SK-N-MC (cell line): ENCODE data around the gene CALY.

Experiments
- DNase-seq: peaks from one replicate; pipeline ENCODE4 v3.0.0-alpha.2; 2011; ENCODE audit warnings: low read depth, low spot score
- H3K27ac ChIP-seq: fragments of 200-600 bp; sonication (generic); 2 replicates; pipeline ENCODE4 v1.5.1; 2016; ENCODE audit warnings: mixed run types
- H3K36me3 ChIP-seq: fragments of 200-600 bp; sonication (generic); 2 replicates; pipeline ENCODE4 v1.6.1; 2017; ENCODE audit warnings: antibody characterized with exemption, low read length, mixed read lengths; ENCODE audit not compliant: insufficient read depth
- H3K4me3 ChIP-seq: fragments of 200-600 bp; sonication (generic); 2 replicates; pipeline ENCODE4 v1.5.1; 2016
- H3K9ac ChIP-seq: fragments of 200-600 bp; sonication (generic); 2 replicates; pipeline ENCODE4 v1.8.0; 2017; ENCODE audit warnings: mixed run types, mixed read lengths; ENCODE audit not compliant: insufficient read length
- H3K9me3 ChIP-seq: fragments of 200-600 bp; sonication (generic); 2 replicates; pipeline ENCODE4 v1.6.1; 2017; ENCODE audit warnings: low read depth, mild to moderate bottlenecking, antibody characterized with exemption, low read length, moderate library complexity, mixed read lengths
- EZH2 ChIP-seq: fragments of 200-600 bp; sonication (generic); IDR thresholded peaks from one replicate; pipeline ENCODE4 v1.6.1; 2017; ENCODE audit warnings: antibody characterized with exemption
- FOXP2 ChIP-seq: optimal IDR thresholded peaks from 2 replicates; pipeline ENCODE3; 2011; ENCODE audit warnings: mild to moderate bottlenecking, moderate library complexity; ENCODE audit not compliant: insufficient read depth; ENCODE audit errors: extremely low read length, control extremely low read depth
- POLR2AphosphoS5 ChIP-seq: IDR thresholded peaks from 2 replicates; pipeline ENCODE4 v1.6.1; 2012; ENCODE audit warnings: mild to moderate bottlenecking, low read depth, low read length, borderline replicate concordance

The CALY gene

DNA sequence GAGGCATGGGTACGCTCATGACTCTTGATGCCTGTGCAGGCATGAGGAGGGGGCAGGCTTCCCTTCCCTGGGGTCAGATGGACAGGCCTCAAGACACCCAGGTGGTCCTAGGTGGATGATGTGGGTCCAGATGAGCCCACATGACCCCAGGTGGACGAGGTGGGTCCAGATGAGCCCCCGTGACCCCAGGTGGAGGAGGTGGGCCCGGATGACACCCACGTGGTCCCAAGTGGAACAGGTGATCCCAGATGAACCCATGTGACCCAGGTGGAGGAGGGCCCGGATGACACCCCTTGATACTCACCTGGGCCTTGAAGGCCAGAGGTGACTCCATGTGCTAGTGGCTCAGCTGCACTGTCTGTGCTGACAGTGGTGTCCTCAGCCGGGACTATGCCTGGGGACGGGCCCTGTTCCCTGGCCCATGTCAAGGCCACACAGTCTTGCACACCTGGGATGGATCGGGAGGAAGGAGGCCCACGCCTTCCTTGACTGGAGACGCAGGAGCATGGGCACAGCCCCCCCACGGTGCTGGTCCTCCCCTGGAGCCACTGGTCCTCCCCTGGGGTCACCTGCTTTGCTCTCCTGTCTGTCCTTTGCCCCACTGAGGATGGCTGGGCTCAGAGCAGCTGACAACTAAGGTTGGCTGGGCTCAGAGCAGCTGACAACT, 13.7 kb upstream of the CALY start:
- Histone ChIP-seq H3K27ac (no peak overlapping the region), H3K36me3 (no peaks in the 10 kb centered on the region), H3K9me3 (no peaks in the 10 kb centered on the region), H3K9ac (no peak overlapping the region), H3K4me3 (no peak overlapping the region)
- TF ChIP-seq EZH2 = no peak
- no peak for TF ChIP-seq POLR2AphosphoS5
- TF ChIP-seq FOXP2 = no peak
- no peak for DNase-seq

DNA sequence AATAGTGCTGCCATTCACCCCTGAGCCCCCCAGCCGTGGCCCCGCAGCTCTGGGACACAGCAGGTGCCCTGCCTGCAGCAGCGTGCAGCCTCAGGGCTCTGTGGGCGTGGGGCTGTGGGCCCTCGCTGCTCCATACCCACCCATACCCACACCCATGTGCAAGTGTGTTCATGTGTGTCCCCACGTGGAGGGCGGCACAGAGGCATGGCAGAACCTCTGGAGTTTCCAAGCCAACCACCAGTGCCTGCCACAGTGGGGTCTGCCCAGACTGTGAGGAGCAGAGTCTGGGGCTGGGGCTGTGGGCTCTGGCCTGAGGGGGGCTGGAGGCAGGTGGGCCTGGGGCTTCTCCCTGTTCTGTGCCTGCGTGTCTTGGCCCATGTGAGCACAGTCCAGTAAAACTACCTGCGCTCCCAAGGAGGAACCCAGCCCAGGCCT, 12.9 kb upstream of the CALY start:
- H3K4me3 ChIP-seq = no peak overlapping the region

DNA sequence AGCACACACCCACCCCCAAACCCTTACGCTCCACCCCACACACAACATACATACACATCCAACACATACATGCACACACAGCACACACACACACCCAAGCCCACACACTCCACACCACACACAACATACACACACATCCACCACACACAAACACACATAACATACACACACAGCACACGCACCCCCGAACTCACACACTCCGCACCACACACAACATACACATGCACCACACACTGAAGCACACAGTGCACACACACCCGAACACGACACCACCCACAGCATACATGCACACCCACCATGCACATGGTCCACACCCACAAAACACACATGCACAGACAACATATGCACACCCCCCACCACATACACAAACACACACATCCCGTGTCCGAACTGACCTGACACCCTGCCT, 12.5 kb upstream of the CALY start:
- H3K27ac ChIP-seq = no peak overlapping the region
- TF ChIP-seq FOXP2 (no peak), EZH2 (no peak), POLR2AphosphoS5 (no peak)
- no peak for DNase-seq
- H3K9me3 ChIP-seq = no peaks in the 10 kb centered on the region
- no peaks in the 10 kb centered on the region for H3K36me3 ChIP-seq
- no peak overlapping the region for H3K4me3 ChIP-seq
- no peak overlapping the region for H3K9ac ChIP-seq

More for the DNA sequence above, 12.9 kb upstream of the CALY start:
- DNase-seq = no peak
- no peak overlapping the region for H3K9ac ChIP-seq
- no peak overlapping the region for H3K27ac ChIP-seq
- no peaks in the 10 kb centered on the region for H3K9me3 ChIP-seq
- TF ChIP-seq EZH2 (no peak), FOXP2 (no peak), POLR2AphosphoS5 (no peak)
- no peaks in the 10 kb centered on the region for H3K36me3 ChIP-seq

DNA sequence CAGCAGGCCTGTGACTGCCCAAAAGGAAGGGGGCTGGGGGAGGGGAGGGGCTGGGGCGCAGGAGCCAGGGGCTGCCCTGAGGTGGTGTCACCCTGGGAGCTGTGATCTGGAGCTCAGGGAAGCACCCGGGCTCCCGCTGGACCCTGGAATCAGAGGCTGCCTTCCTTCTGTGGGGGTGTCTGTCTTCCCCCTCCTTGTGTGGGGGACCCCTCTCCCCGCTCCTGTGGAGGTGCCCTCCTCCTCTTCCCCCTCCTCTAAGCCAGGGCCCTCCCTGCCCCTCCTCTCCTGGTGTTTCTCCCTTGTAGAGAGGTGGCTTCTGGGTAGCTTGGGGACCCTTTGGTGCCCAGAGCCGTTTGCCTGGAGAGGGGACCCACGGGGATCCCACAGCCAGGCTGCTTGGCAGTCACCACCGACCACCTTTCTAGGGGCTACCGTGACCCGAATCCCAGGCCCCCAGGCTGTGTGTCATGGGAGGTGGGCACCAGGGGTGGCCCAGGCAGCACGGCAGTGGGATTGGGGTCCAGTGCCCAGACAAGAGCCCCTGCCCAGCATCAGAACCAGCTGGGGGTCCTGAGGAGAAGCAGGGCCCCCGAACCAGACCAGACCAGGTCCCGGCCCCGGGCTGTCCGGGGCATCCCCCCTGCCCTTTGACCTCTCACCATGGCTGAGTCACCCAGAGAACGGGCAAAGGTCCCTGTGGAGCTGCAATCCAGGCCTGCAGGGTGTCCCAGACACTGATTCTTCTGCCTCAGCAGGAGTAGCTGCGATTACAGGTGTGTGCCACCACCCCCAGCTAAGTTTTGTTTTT, 11.2 kb upstream of the CALY start:
- no peaks in the 10 kb centered on the region for H3K36me3 ChIP-seq
- no peaks in the 10 kb centered on the region for H3K9me3 ChIP-seq
- DNase-seq = no peak
- no peak overlapping the region for H3K9ac ChIP-seq
- TF ChIP-seq FOXP2 (no peak), POLR2AphosphoS5 (no peak), EZH2 (no peak)
- no peak overlapping the region for H3K27ac ChIP-seq
- H3K4me3 ChIP-seq = no peak overlapping the region

DNA sequence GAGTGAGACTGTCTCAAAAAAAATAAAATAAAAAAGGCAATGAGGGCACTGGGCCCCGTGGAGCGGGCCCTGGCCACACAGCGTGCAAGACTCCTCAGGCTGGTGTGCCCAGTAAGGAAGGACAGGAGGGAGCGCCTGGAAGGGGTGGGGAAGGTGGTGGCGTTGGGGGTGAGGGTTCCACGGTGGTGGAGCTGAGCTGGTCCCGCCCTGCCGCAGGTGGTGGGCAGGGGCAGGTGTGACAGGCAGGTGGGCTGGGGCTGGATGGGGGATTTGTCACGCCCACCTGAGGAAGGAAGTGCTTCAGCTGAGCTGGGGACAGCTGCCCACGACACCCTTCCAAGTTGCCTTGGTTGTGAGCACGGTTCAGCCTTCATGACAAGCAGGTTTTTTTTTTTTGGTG, 9.7 kb upstream of the CALY start:
- no peak for TF ChIP-seq FOXP2
- TF ChIP-seq POLR2AphosphoS5 = no peak
- no peak for TF ChIP-seq EZH2

DNA sequence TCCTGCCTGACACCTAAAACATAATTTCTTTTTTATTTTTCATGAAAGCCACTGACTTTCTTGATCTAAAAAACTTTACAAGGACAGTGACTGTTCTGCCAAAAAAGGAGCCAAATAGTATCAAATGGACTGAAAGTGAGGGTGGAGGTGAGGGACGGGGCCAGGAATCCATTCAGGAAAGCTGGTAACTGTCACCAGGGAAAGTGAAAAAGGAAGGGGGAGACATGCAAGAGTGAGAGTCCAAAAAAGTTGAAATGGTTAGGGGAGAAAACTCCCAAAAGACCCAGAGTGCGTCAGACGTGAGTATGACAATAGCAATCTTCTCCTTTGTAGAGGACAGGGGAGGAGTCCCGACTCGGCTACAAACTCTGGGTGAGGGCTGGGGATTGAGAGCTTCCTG, 7.5 kb upstream of the CALY start:
- Histone ChIP-seq H3K36me3 (no peaks in the 10 kb centered on the region), H3K9ac (no peak overlapping the region), H3K9me3 (no peaks in the 10 kb centered on the region), H3K27ac (no peak overlapping the region), H3K4me3 (no peak overlapping the region)
- DNase-seq = no peak
- no peak for TF ChIP-seq FOXP2
- no peak for TF ChIP-seq EZH2
- TF ChIP-seq POLR2AphosphoS5 = no peak

More for the DNA sequence above, 9.7 kb upstream of the CALY start:
- no peaks in the 10 kb centered on the region for H3K36me3 ChIP-seq
- no peak overlapping the region for H3K27ac ChIP-seq
- no peak overlapping the region for H3K4me3 ChIP-seq
- H3K9ac ChIP-seq = no peak overlapping the region
- H3K9me3 ChIP-seq = no peaks in the 10 kb centered on the region
- DNase-seq = no peak

DNA sequence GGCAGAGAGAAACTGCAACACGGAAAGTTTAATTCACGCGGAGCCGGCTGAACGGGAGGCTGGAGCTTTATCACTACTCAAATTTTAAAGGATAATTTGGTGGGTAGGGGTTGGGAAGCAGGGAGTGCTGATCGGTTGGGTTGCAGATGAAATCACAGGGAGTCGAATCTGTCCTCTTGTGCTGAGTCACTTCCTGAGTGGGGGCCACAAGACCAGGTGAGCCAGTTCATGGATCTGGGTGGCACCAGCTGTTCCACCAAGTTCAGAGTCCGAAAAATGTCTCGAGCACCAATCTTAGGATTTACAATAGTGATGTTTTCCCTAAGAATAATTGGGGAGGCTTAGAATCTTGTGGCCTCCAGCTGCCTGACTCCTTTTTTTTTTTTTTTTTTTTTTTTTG, 6.9 kb upstream of the CALY start:
- Histone ChIP-seq H3K9me3 (no peaks in the 10 kb centered on the region), H3K4me3 (no peak overlapping the region), H3K9ac (no peak overlapping the region), H3K27ac (no peak overlapping the region), H3K36me3 (no peaks in the 10 kb centered on the region)
- DNase-seq = no peak
- TF ChIP-seq EZH2 = no peak

DNA sequence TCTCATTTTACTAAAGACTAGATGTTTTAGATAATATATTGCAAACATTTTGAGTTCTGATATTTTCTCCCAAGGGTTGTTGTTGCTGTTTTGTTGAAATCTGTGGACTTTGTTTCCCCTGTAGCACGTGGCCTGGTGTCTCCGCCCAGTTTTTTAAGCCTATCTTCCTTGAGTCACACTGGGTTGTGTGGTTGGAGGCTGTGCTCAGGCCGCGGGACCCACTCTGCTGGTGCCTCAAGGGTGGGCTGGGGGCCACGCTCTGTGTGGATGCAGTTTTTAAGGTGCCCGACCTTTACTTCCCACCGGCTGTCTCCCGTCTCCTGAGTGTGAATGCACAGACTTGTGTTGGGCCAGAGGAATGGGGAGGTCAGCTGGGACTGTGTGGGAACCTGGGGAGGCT, 6.2 kb upstream of the CALY start:
- TF ChIP-seq EZH2 = no peak
- no peak for TF ChIP-seq FOXP2
- no peak for TF ChIP-seq POLR2AphosphoS5
- no peak for DNase-seq
- H3K9ac ChIP-seq = no peak overlapping the region

DNA sequence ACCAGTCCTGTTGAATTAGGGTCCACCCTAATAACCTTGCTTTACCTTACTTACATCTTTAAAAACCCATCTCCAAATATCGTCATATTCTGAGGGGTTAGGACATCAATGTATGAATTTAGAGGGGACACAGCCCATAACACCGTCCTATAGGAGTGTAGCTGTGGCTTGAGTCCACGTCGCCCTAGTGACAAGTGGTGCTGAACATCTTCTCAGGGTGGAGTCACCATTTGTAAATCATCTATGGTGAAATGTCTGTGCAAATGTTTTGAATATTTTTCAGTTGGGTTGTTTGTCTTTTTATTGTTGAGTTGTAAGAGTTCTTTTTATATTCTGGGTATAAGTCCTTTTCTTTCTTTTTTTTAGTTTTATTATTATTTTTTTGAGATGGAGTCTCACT, 5.3 kb upstream of the CALY start:
- Histone ChIP-seq H3K4me3 (no peak overlapping the region), H3K9me3 (no peaks in the 10 kb centered on the region), H3K9ac (no peak overlapping the region), H3K27ac (no peak overlapping the region), H3K36me3 (no peaks in the 10 kb centered on the region)
- TF ChIP-seq POLR2AphosphoS5 (no peak), EZH2 (no peak), FOXP2 (no peak)
- no peak for DNase-seq

More for the DNA sequence above, 6.2 kb upstream of the CALY start:
- no peaks in the 10 kb centered on the region for H3K36me3 ChIP-seq
- H3K27ac ChIP-seq = no peak overlapping the region
- no peak overlapping the region for H3K4me3 ChIP-seq
- no peaks in the 10 kb centered on the region for H3K9me3 ChIP-seq
